ENCODE data around the gene LRRC7.
"Not testable (repeated sequence)": the region's sequence is repeated elsewhere in the genome, so short reads cannot be mapped to it uniquely, and the experiment has no call there.

LRRC7 gene

DNA sequence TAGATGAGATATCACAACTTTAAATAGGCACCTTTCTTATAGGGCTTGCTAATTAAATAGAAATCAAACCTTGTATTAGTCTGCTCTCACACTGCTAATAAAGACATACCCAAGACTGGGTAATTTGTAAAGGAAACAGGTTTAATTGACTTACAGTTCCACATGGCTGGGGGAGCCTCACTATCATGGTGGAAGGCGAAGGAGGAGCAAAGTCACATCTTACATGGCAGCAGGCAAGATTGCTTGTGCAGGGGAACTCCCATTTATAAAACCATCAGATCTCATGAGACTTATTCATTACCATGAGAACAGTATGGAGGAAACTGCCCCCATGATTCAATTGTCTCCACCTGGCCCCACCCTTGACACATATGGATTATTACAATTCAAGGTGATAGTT is 477.9 kb downstream of the LRRC7 start:
- DNase-seq = not testable (repeated sequence)

DNA sequence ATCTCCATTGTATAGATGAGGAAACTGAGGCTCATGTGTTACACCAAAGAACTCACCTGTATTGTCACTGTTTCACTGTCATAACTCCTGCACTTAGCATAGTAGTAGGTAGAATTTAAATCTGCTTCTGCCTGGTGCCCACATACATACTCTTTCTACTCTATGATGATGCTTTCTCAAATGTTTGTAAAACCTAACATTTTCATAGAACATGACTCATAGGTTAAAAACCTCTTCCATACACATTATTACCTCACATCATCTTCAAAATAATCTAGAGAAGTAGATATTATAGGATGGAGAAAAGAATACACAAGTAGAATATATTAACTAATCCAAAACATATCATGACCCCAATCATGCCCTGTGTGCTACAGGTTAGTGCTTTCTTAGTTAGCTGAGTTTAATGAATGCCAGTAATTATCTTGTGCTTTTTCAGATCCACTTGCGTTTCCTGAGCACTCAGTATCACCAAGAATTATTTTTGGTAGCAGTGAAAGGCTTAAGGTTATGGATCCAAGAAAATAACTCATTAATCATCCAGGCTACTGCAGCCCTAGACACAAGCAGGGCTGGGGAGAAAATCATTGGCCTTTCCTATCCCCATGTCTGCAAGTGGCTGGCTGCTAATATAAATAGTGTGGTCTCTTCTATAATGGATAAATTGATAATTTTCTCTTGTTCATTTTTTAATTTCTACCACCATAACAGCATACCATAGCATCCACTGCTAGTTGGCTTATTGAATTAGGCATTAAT is 480.8 kb downstream of the LRRC7 start:
- DNase-seq = no peak

DNA sequence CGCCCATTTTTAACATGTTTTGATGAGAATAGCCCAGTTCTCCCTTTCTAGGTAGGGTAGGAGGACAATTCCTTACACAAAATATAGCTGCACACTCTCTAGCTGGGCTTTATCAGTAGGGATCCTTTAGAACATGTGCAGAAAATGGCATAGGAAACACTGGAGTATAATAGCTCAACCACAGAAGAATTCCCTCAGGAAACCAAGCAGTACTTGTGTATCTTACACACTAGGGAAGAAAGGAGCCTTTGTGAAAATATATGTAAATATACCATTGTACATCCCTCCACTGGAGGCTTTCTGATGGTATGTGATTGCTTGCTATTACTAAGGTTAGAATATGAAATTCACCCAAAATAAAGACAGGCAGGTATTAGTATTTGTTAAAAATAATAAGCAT is 484.2 kb downstream of the LRRC7 start:
- no peak for DNase-seq

DNA sequence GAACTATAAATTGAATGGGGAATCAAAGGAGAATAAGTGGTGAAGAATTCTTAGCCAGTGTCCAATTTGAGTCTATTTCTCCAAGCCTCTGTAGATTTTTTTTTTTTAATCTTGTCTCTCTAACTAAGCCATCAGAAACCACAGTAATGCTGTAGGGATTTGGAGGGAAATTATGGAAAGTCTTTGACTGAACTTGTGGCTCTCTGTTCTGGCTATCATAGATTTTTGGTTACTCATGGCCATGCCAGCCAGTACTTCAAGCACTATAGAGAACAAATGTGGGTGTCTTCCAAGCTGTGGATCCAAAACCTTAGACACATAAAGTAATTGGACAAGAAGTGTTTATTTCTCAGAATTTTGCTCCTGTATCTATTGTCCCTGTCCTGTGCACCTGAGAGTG is 489.8 kb downstream of the LRRC7 start:
- DNase-seq = no peak

DNA sequence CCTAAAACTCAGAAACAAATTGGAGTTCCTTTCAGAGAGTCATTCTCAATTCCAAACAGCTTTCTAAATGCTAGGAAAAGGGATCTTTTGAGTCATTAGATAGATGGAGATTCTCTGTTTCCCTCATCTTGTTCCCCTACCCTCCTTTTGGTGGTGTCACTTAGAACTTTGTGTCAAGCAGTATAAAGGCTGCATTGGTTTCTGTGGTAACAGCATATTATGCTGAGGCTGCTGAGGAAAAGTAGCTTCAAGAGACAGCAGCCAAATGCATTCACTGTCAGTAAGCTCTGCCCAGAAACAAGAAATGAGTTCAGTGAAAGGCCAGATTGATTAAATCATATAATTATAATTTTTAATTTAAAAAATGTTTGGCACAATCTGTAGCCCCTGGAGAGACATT is 493.5 kb downstream of the LRRC7 start:
- no peak for DNase-seq

DNA sequence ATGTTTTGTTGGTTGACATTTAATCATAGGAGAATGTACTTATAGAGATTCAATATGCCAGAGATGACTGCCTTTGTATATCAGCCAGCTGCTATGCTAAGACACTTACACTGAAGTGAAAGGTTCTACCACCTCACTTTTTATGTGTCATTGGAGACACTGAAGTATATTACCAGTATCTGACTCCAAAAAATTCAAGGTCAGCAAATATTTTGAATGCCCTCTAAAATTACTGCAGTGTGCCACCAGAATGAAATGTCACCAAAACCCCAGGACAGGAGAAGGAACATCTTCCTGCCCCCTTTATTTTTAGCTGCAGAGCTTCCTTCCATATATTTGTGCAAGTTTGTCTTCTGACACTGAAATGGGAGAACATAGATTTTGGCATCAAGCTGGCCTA is 496.1 kb downstream of the LRRC7 start:
- DNase-seq = no peak

DNA sequence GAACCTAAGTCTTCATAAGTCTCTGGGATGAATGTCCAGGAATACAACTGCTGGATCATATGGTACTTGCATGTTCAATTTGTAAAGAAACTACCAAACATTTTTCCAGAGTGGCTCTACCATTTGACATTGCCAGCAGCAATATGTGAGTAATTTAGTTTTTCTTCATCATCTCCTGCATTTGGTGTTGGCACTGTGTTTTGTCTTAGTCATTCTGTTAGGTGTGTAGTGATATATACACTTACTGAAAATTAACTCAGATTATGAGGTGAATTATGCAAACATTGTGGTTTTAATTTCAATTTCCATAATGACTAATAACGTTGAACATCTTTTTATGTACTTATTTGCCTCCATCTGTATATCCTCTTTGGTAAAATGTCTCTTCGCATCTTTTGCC is 499.0 kb downstream of the LRRC7 start:
- no peak for DNase-seq

DNA sequence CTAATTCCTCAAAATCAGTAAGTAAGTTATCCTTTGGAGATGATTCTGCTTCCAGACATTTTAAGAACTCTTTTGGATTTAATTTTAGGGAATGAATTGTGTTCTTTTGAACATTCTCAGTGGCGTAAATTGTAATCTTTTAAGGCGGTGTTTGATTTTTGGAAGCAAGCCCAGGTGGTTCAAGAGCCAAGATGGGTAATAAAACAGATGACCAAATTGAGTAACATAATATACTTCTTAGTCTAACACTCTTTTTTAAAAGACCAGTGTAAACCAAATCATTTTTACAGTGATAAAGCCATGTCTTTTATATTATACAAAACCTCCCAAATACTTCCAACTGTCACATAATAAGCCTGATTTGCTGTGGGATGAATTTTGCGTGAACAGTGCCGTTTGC is 503.9 kb downstream of the LRRC7 start:
- no peak for DNase-seq

DNA sequence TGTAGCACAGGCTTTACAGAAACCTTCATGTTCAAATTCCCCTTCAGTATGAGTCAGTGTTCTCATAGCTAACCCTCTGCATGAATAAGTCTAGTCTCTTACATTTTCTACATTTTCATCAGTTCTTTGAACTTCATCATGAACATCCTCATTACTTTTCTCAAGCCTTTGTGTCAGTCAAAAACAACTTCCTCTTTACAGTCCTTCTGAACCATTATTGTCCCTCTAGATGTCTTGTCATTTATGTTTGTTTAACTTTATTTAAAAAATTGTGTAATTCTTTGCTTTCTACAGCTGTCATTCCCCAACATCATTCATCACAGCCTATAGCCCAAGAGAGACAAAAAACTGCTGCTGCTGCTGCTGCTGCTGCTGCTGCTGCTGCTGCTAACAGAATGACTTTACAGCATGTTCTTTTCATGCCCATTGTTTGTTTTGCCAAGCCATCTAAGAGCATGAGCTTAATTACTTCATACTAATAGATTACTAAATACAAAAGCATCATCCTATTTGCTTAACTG is 504.6 kb downstream of the LRRC7 start:
- DNase-seq = peak; percentile 2

DNA sequence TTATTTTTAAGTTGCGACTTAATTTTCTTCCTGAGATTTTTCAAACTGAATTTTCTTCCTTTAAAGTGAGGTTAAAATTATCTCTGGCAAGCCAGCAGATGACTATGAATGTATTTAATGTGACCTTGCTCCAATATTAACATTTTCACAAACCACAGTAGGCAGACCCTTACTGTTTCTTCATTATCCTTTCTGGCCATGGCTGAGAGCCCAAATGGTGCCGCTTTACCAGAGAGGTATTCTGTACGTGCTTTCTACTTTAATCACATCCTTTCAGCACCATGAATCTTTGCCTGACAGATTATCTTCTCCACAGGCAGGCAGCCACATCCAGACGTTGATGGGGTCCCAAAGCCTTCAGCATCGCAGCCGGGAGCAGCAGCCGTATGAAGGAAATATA is 508.0 kb downstream of the LRRC7 start:
- no peak for DNase-seq

DNA sequence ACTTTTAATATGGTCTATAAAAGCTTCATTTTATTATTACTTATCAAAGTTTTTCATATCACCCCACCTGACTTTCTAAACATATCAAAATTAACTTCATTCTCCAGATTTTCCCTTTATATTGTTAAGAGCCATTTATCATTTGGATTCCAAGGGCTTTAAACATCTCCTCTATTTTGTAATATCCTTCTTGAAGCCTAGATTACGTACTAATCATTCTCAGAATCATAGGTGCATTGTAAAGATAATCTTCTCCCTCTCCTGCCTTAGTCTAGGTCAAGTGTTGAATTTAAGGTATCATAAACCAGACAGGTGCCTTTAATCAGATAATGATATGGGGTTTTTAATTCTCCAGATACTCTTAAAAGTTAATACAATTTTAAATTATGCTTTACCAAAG is 509.3 kb downstream of the LRRC7 start:
- no peak for DNase-seq

DNA sequence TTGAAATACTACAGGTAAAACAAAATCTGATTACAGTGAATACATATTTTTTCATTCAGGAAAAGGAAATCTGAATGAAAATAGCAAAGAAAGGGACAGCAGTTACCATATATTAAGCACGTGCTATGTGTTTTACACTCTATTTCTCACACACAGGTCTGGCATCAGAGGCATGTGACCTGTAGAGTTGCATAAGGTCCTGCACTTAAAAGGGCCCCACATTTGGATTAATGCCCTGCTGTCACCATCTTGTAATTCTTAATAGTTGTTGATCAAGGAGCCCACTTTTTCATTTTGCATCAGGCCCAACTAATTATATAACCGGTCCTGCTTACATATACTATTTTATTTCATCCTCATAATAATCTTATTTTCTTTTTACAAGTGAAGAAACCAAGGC is 511.8 kb downstream of the LRRC7 start:
- DNase-seq = no peak

DNA sequence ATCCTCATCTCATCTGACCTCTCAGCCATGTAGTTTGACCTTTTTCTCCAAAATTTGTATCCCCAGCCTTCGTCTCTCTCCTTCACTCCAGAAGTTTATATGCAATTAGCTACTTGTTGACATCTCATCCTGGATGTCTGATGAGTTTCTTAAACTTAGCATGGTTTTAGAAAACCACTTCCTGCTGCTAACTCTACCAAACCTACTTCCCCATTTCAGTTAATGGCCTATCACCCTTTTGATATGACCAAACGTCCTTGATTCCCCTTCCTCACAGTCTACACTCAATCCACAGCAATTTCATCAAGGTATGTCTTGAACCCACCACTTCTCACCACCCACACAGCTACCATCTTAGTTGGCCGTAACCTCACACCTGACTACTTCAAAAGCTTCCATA is 515.8 kb downstream of the LRRC7 start:
- DNase-seq = no peak

DNA sequence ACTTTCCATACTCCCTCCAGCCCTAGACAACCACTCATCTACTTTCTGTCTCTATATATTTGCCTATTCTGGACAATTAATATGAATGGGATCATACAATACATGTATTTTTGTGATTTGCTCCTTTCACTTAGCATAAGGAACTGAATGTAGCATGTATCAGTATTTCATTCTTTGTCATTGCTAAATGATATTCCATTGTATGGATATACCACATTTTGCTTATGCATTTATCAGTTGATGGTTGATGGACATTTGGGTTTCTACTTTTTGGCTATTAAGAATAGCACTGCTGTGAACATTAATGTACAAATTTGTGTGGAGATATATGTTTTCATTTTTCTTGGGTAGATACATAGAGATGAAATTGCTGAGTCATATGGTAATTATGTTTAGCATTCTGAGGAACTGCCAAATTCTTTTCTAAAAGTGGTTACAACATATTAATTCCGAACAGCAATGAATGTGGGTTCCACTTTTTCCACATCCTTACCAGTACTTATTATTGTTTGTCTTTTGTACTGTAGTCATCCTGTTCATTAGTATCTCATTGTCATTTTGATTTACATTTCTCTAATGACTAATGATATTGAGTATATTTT is 516.7 kb downstream of the LRRC7 start:
- no peak for DNase-seq

DNA sequence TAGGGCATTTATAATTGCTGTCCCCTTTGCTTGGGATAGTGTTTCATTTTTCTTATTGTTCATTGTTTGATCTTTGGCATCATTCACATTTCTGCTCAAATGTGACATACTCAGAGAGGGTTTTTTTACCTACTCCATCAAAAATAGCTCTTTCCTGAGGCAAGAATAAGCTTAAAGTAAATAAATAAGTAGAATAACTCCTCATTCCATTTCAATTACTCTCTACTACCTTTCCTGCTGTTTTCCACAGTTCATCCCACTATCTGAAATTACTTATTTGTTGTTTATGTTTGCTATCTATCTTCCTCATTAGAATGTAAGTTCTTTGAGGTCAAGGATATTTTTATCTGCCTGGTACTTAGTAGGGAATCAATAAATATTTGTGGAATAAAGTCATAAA is 517.8 kb downstream of the LRRC7 start:
- DNase-seq = no peak

DNA sequence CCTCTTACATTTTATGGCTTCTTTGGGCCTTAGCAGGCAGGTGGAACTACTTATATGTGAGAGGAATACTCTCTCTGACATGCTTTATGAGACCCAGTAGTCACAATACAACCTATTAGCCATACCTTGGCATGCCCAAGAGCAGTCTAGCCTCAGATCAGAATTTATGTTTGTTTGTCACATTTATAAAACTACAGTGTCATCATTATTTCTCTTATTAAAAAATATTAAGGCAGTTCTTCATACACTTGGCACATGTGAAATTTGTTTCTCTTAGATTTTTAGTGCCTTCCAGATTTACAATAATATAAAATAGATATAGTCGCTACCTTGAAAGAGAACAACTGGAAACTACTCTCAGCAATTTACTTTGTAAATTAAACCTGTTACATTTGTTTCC is 519.2 kb downstream of the LRRC7 start:
- no peak for DNase-seq

DNA sequence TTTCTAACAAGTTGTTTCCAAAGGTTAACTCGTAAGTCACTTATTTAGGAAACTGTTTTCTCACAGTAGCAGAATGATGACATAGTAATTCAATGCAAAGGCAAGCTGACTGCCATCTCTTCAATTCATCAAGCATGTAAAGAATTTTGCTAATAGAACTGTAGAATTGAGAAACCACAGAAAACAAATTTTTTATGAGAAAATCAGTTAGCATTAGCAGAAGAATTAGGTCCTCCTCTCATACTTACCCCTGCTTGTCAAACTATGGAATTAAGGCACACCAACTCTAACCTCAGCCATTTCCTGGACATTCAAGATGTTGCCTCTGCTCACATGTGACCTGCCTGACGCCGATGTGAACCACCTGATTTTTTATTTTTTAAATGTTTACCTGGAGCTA is 522.4 kb downstream of the LRRC7 start:
- no peak for DNase-seq

DNA sequence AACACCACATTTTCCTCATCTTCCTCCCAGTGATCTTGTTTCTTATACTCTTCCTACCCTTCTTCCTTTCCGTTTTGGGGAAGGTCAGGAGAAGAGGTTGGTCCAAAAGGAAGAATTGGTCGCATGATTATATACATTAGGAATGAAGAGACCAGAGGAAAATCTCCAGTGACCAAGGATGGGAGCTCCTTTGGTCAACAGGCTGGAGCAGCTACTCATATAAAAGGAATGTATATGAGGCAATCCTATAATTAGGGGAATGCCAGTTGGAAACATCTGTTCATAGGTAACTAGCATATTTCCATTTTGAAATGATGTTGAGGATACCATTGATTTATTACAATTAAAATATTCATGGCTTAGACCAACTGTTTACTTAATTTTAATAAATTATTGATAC is 523.2 kb downstream of the LRRC7 start:
- no peak for DNase-seq

DNA sequence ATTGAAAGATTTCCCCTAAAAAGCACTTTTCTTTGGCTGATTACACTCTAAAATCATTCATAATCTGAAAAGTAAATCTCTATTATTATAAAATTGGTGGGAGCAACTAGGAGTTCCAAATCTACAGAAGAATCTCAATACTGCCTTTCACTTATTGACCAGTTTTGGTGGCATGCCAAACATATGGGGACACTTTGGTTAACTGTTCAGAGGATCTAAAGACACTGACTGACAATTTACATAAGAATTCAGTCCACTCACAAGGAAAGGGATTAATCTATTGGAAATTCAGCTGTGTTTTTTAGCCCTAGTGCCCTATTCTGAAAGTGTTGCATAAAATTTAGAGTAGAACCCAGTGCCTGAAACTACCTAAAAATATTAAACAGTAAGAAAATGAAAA is 524.1 kb downstream of the LRRC7 start:
- no peak for DNase-seq

DNA sequence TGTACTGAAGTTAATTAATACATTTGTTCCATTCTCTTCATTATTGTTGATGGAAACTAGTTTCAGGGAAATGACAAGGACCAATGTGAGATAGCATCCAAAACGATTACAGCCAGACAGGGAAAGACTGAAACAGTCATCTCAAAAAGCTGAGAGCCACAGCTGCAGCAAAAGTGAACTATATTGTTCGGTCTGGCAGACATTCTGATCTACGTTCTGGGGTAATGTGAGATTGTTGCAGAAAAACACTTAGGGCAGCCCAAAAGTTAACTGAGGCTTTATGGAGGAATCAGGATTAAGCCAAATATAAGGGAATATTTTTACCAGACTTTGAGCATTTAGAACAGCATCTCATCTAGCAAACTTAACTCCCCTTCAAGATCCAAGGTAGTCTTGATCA is 524.8 kb downstream of the LRRC7 start:
- no peak for DNase-seq

DNA sequence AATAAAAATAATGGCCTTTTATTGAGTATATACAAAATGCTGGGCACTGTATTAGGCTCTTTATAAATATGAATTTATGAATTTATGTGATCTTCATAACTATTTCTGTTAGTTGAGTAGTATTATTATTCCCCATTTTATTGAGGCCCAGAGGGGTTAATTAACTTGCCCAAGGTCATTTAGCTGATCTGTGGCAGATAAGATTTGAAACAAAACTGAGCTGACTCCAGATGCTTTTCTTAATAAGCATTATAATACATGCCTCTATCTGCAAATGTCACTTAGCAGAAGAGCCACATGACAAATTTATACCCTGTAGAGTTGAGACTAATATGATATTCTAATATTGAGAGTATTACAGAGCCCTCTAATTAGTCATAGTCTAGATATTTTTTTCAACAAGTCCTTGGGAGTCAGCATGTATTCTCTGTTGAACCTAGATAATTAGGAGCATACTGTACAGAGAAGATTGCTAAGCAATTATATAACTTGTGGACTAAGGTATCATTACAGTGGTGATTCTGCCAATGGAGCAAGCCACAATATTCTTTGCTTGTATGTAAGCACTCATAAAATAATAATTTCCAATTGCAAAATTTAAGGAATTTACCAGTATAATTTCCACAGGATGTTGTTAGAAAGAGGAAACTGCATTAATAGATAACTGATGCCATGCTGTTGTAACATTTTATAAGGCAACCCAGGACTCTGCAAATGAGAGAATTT is 525.7 kb downstream of the LRRC7 start:
- DNase-seq = no peak

DNA sequence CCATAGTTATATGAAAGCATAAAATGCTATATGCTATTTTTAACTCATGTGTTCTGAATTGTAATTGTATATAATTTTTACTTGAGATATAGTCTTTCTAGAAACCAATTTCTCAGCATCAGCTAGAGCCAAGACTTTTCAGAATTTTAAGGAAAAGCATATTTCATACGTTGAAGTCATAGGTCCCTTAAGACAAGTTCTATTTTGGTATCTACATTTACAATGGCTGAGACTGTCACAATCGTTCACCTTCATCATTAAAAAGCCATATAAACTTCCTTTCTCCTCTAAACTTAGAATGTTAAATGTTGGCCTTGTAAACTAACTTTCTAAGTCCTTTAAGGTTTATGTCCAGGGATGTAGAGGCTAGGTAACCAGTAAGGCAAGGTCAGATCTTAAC is 533.5 kb downstream of the LRRC7 start:
- DNase-seq = no peak

DNA sequence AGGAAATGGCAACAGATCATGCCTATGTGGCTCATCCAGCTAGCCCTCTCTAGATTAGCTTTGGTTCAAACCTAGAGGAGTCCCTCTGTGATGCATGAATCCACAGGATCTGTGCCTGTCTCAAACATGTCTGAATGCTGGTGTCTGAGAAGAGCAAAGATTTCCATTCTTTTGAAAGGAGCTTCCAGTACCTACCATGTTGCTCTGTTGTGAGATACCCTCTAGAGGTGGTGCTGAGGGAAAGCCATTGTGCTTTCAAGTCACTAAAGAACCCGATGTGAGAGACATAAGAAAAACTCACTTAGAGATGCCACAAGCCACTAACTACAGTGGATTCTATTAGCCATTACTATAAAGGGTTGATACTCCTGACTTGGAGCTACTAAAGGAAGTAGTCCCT is 534.1 kb downstream of the LRRC7 start:
- DNase-seq = no peak

DNA sequence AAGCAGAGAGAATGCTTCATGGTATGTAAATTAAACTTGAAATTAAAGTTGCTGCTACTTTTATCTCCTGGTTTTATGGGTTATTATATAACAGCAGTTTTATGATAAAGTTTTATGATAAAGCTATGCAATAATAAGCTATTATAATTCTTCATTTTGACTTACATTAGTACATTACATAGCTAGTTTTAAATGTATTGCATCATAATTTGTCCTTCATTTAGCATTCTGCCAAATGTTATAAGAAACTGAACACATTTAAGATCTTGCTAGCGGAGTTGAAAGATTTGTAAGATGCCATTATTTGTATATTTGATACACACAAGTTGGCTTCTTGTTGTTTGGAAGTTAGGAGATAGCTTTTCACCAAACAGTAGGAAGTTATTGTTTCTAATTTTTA is 536.0 kb downstream of the LRRC7 start:
- no peak for DNase-seq

Data from suppressor macrophage treated with lipopolysaccharide for 4 hours (primary cell).